Upper lobe of right lung (tissue), 1 donor: Measurements from ENCODE around the gene ST6GAL1. TPM values are rescaled to one million over a fixed set of nuclear protein-coding genes. Genes with fewer than 3 reads are reported as not detected.

Experiments used
- ATAC-seq: fragments of 200-7000 bp; cut with Tn5 transposase; one replicate; pipeline ENCODE4 v1.9.1; 2020; ENCODE audit warnings: mild to moderate bottlenecking, moderate library complexity
- DNase-seq: peaks from one replicate; pipeline ENCODE4 v3.0.0-alpha.2; 2020
- H3K27ac ChIP-seq: fragments of 200-600 bp; one replicate; pipeline ENCODE4 v1.8.0; 2022
- H3K27me3 ChIP-seq: fragments of 200-600 bp; one replicate; pipeline ENCODE4 v1.8.0; 2022; ENCODE audit warnings: mild to moderate bottlenecking
- H3K36me3 ChIP-seq: fragments of 200-600 bp; one replicate; pipeline ENCODE4 v1.8.0; 2022
- H3K4me1 ChIP-seq: fragments of 200-600 bp; one replicate; pipeline ENCODE4 v1.8.0; 2022
- H3K4me3 ChIP-seq: fragments of 200-600 bp; one replicate; pipeline ENCODE4 v1.8.0; 2022; ENCODE audit warnings: mild to moderate bottlenecking
- H3K9me3 ChIP-seq: fragments of 200-600 bp; one replicate; pipeline ENCODE4 v1.8.0; 2022
- intact Hi-C: fragments of 100-400 bp; cut with DNase I; formaldehyde crosslinking; loops from one replicate; pipeline ENCODE4 v1.11.0; 2022
- total RNA-seq: library from RNA; stranded (reverse); fragmentation: NEBNext Ultra II Directional; extraction: Animal tissue kit (Norgen Biotek cat#: 25700); gene quantifications from one replicate; pipeline ENCODE4 v1.2.1, GENCODE V29; 2021
- TF ChIP-seq, protein P1 (sequence below): fragments of 200-600 bp; IDR thresholded peaks from one replicate; pipeline ENCODE4 v1.8.0; 2022; ENCODE audit warnings: antibody characterized with exemption
- donor health status: DM: no; HTN: yes; CAD: no; lungs with severe emphysema.

The ST6GAL1 gene
- total RNA-seq, 1 donor from 2014 or later: 116 TPM

DNA sequence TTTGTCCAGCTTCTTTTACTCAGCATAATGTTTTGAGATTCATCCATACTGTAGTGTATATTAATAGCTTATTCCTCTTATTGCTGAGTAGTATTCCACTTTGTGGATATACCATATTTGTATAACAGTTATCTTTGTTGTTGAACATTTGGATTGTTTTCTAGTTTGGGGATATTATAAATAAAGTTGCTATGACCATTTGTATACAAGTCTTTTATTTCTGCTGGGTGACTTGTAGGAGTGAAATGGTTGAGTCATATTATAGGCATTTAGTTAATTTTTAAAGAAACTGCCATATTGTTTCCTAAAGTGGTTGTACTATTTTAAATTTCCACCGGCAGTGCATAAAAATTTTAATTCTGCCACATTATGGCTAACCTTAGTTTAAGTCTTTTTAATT lies 155.6 kb downstream of the ST6GAL1 start:
- DNase-seq: no peak
- no peak for ATAC-seq

DNA sequence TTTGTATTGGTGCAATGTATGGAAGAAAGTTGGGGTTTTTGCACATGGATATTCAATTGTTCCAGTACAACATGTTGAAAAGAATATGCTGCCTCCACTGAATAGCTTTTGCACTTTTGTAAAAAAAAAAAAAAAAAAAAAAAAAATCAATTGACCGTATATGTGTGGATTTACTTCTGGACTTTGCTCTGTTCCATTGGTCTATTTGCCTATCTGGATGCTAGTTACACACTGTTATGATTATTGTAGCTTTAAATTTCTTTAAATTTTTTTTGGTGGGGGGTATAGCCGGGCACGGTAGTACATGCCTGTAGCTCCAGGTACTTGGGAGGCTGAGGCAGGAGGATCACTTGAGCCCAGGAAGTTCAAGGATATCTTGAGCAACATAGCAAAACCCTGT lies 156.5 kb downstream of the ST6GAL1 start:
- Histone ChIP-seq H3K9me3 (peaks cover 8% of the 10 kb centered on the region), H3K36me3 (no peaks in the 10 kb centered on the region), H3K4me3 (no peak overlapping the region), H3K27me3 (no peaks in the 10 kb centered on the region), H3K4me1 (no peaks in the 10 kb centered on the region), H3K27ac (no peak overlapping the region)
- no peak for DNase-seq
- TF ChIP-seq, protein P1, sequence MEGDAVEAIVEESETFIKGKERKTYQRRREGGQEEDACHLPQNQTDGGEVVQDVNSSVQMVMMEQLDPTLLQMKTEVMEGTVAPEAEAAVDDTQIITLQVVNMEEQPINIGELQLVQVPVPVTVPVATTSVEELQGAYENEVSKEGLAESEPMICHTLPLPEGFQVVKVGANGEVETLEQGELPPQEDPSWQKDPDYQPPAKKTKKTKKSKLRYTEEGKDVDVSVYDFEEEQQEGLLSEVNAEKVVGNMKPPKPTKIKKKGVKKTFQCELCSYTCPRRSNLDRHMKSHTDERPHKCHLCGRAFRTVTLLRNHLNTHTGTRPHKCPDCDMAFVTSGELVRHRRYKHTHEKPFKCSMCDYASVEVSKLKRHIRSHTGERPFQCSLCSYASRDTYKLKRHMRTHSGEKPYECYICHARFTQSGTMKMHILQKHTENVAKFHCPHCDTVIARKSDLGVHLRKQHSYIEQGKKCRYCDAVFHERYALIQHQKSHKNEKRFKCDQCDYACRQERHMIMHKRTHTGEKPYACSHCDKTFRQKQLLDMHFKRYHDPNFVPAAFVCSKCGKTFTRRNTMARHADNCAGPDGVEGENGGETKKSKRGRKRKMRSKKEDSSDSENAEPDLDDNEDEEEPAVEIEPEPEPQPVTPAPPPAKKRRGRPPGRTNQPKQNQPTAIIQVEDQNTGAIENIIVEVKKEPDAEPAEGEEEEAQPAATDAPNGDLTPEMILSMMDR: no peak
- ATAC-seq: no peak
- intact Hi-C loops: no loop called here

More for the DNA sequence above, 155.6 kb downstream of the ST6GAL1 start:
- Histone ChIP-seq H3K9me3 (peaks cover 8% of the 10 kb centered on the region), H3K27me3 (no peaks in the 10 kb centered on the region), H3K27ac (no peak overlapping the region), H3K4me3 (no peak overlapping the region), H3K4me1 (no peaks in the 10 kb centered on the region), H3K36me3 (no peaks in the 10 kb centered on the region)
- TF ChIP-seq, protein P1: no peak
- intact Hi-C loops: no loop called here

DNA sequence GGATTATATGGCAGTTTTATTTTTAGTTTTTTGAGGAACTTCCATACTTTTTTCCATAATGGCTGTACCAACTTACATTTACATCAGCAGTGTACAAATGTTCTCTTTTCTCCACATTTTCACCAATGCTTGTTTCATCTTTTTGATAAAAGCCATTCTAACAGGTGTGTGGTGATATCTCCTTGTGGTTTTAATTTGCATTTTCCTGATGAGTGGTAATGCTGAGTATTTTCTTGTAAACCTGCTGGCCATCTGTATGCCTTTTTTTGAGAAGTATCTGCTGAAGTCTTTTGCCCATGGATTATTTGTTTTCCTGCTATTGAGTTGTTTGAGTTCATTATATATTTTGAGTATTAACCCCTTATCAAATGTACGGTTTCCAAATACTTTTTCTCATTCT lies 158.4 kb downstream of the ST6GAL1 start:
- H3K27me3 ChIP-seq: no peaks in the 10 kb centered on the region
- no peak for DNase-seq
- no peak for ATAC-seq
- no peaks in the 10 kb centered on the region for H3K4me1 ChIP-seq
- H3K9me3 ChIP-seq: peaks cover 8% of the 10 kb centered on the region
- H3K4me3 ChIP-seq: no peak overlapping the region
- intact Hi-C loops: no loop called here
- H3K36me3 ChIP-seq: no peaks in the 10 kb centered on the region
- TF ChIP-seq, protein P1: no peak
- no peak overlapping the region for H3K27ac ChIP-seq

DNA sequence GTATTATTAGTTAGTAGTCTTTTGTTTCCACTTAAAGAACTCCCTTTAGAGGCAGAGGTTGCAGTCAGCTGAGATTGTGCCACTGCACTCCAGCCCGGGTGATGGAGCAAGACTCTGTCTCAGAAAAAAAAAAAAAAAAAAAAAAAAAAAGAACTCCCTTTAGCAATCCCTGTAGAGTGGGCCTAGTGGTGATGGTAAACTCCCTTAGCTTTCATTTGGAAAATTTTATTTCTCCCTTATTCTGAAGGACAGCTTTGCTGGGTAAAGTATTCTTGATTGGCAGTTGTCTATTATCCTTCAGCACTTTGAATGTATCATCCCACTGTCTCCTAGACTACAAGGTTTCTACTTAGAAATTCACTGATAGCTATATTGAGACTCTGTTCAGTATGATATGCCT lies 163.0 kb downstream of the ST6GAL1 start:
- no peak for DNase-seq
- no peak overlapping the region for H3K27ac ChIP-seq
- H3K4me3 ChIP-seq: no peak overlapping the region
- TF ChIP-seq, protein P1: no peak
- peaks cover 2% of the 10 kb centered on the region for H3K9me3 ChIP-seq
- ATAC-seq: no peak
- H3K27me3 ChIP-seq: no peaks in the 10 kb centered on the region
- H3K36me3 ChIP-seq: no peaks in the 10 kb centered on the region
- H3K4me1 ChIP-seq: no peaks in the 10 kb centered on the region
- intact Hi-C loops: no loop called here

DNA sequence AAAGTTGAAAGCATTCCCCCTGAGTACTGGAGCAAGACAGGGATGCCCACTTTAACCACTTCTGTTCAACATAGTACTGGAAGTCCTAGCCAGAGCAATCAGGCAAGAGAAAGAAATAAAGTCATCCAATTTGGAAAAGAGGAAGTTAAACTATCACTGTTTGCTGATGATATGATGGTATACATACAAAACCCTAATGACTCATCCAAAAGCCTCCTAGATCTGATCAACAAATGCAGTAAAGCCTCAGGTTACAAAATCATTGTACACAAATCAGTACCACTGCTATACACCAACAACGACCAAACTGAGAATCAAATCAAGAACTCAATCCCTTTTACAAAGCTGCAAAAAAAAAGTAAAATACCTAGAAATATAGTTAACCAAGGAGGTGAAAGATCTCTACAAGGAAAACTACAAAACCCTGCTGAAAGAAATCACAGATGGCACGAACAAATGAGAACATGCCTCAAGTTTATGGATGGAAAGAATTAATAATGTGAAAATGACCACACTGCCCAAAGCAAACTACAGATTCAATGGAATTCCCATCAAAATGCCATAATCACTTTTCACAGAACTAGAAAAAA lies 168.7 kb downstream of the ST6GAL1 start:
- ATAC-seq: no peak
- intact Hi-C loops: no loop called here
- Histone ChIP-seq H3K4me3 (no peak overlapping the region), H3K27ac (no peak overlapping the region), H3K9me3 (no peaks in the 10 kb centered on the region), H3K4me1 (peaks cover 14% of the 10 kb centered on the region), H3K36me3 (no peaks in the 10 kb centered on the region), H3K27me3 (no peaks in the 10 kb centered on the region)
- DNase-seq: no peak
- TF ChIP-seq, protein P1: no peak
